Measurements from ENCODE around the gene UCKL1. TPM values are rescaled to one million over a fixed set of nuclear protein-coding genes. Genes with fewer than 3 reads are reported as not detected.

UCKL1 gene
- total RNA-seq, 1 experiment from 2014 or later, result 43.7 TPM

DNA sequence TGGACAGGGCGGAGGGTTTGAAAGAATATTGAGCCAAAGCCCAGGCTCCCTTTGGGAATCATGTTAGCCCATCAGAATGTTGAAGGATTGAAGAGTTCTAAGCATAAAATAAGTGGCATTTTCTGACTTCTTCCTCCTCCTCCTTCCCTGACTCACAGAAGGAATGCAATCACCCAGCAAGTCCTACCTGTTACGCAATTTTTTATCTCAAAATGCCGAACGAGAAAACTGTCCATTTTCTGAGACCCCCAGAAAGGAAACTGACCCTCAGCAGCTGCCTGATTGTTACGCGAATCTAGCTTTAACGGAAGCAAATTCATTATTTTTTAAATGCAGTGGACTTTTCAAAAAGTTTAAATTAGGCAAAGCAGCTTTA lies 66.0 kb downstream of the UCKL1 start:
- Mint-ChIP-seq H3K4me3 (ENCODE audit: unreplicated experiment) (no peak overlapping the region), H3K36me3 (ENCODE audit: insufficient read depth, unreplicated experiment) (peaks cover 65% of the 10 kb centered on the region), H3K4me1 (ENCODE audit: insufficient read depth, unreplicated experiment) (peaks cover 27% of the 10 kb centered on the region), H3K9me3 (ENCODE audit: unreplicated experiment) (no peaks in the 10 kb centered on the region), H3K27ac (ENCODE audit: low read depth, unreplicated experiment) (peak overlapping the region; percentile 79), H3K27me3 (ENCODE audit: insufficient read depth, unreplicated experiment) (no peaks in the 10 kb centered on the region)
- intact Hi-C loops (cut with micrococcal nuclease), result no loop called here
- DNase-seq (ENCODE audit: unreplicated experiment), result no peak
- ChIA-PET POLR2A (interaction anchor here (0.7 to 5.0 kb wide), 4 partner anchors 16 to 312 kb away, joined by 3 to 45 read pairs (median 6); partner anchors contain the start of gene TPD52L2), CTCF (no interaction called here)
- TF ChIP-seq, protein P1, sequence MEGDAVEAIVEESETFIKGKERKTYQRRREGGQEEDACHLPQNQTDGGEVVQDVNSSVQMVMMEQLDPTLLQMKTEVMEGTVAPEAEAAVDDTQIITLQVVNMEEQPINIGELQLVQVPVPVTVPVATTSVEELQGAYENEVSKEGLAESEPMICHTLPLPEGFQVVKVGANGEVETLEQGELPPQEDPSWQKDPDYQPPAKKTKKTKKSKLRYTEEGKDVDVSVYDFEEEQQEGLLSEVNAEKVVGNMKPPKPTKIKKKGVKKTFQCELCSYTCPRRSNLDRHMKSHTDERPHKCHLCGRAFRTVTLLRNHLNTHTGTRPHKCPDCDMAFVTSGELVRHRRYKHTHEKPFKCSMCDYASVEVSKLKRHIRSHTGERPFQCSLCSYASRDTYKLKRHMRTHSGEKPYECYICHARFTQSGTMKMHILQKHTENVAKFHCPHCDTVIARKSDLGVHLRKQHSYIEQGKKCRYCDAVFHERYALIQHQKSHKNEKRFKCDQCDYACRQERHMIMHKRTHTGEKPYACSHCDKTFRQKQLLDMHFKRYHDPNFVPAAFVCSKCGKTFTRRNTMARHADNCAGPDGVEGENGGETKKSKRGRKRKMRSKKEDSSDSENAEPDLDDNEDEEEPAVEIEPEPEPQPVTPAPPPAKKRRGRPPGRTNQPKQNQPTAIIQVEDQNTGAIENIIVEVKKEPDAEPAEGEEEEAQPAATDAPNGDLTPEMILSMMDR (IDR thresholded peaks at IDR 0.05; ENCODE audit: unreplicated experiment), result no peak
- TSS peak; percentile 47 for BruUV-seq (replicated peaks)

Small RNA genes lying within 50 kb of the gene (microRNA-seq; reads per million reads assigned to microRNA genes)
- 3.4 reads per million, percentile 25 among the genes with 10 or more reads in this experiment for gene MIR1914
- gene MIR647, result not detected
- gene MIR941-1, result not detected
- gene MIR941-2, result not detected
- not detected for gene MIR941-3
- gene MIR941-4, result not detected
- gene MIR941-5, result not detected

Other genes starting within 250 kb of the UCKL1 start
- gene ARFRP1, start 248.4 kb downstream of the UCKL1 start, total RNA-seq (2022), result 60.1 and 65.4 TPM in 2 replicates
- gene ZGPAT, start 248.4 kb downstream of the UCKL1 start, total RNA-seq (2022), result 19.5 and 22.2 TPM in 2 replicates
- 10.1 and 16.0 TPM in 2 replicates for gene LIME1, start 219.8 kb downstream of the UCKL1 start, total RNA-seq (2022)
- gene SLC2A4RG, start 216.6 kb downstream of the UCKL1 start, total RNA-seq (2022), result 85.0 and 105 TPM in 2 replicates
- 0.63 and 0.71 TPM in 2 replicates for gene ZBTB46, start 125.2 kb downstream of the UCKL1 start, total RNA-seq (2022)
- gene ABHD16B, start 94.9 kb downstream of the UCKL1 start, total RNA-seq (2022), result not detected in 2 replicates
- 174 and 175 TPM in 2 replicates for gene TPD52L2, start 91.1 kb downstream of the UCKL1 start, total RNA-seq (2022)
- 38.1 and 45.0 TPM in 2 replicates for gene DNAJC5, start 61.3 kb downstream of the UCKL1 start, total RNA-seq (2022)
- 23.5 and 26.6 TPM in 2 replicates for gene ZNF512B, start 13.5 kb upstream of the UCKL1 start, total RNA-seq (2022)
- gene SAMD10, start 23.2 kb upstream of the UCKL1 start, total RNA-seq (2022), result 4.4 and 4.5 TPM in 2 replicates
- gene PRPF6, start 24.7 kb upstream of the UCKL1 start, total RNA-seq (2022), result 70.9 and 88.5 TPM in 2 replicates
- 1.1 and 2.0 TPM in 2 replicates for gene C20orf204, start 79.8 kb upstream of the UCKL1 start, total RNA-seq (2022)
- 0.16 and 0.22 TPM in 2 replicates for gene SOX18, start 93.2 kb upstream of the UCKL1 start, total RNA-seq (2022)
- 30.8 and 39.7 TPM in 2 replicates for gene TCEA2, start 106.8 kb upstream of the UCKL1 start, total RNA-seq (2022)
- gene RGS19, start 123.1 kb upstream of the UCKL1 start, total RNA-seq (2022), result 8.2 and 8.8 TPM in 2 replicates
- gene OPRL1, start 123.7 kb upstream of the UCKL1 start, total RNA-seq (2022), result 0.12 and 0.15 TPM in 2 replicates
- not detected in 2 replicates for gene LKAAEAR1, start 128.0 kb upstream of the UCKL1 start, total RNA-seq (2022)
- not detected in 2 replicates for gene NPBWR2, start 151.1 kb upstream of the UCKL1 start, total RNA-seq (2022)
- not detected in 2 replicates for gene MYT1, start 208.0 kb upstream of the UCKL1 start, total RNA-seq (2022)

All from MCF 10A (cell line).